H9 (cell line): ENCODE data around the gene EVPL. TPM values are rescaled to one million over a fixed set of nuclear protein-coding genes. Genes with fewer than 3 reads are reported as not detected.

ENCODE experiments used
- DNase-seq: peaks from one replicate; pipeline ENCODE4 v3.0.0-alpha.2; 2017
- H2AFZ ChIP-seq: one replicate; pipeline ENCODE4 v1.6.1; 2013; ENCODE audit warnings: mild to moderate bottlenecking, low read length, control low read depth, moderate library complexity
- H2AK5ac ChIP-seq: 2 replicates; pipeline ENCODE4 v1.6.1; 2013; ENCODE audit warnings: low read length, control low read depth, mixed read lengths; ENCODE audit not compliant: insufficient read length
- H2BK120ac ChIP-seq: one replicate; pipeline ENCODE4 v1.6.1; 2013; ENCODE audit warnings: low read depth, mild to moderate bottlenecking, low read length, control low read depth, inconsistent platforms; ENCODE audit not compliant: poor library complexity, severe bottlenecking
- H2BK12ac ChIP-seq: 2 replicates; pipeline ENCODE4 v1.6.1; 2013; ENCODE audit warnings: low read length, control low read depth, mixed read lengths, low read depth; ENCODE audit not compliant: insufficient read length
- H2BK15ac ChIP-seq: 2 replicates; pipeline ENCODE4 v1.6.1; 2013; ENCODE audit warnings: low read depth, low read length, control low read depth
- H2BK20ac ChIP-seq: one replicate; pipeline ENCODE4 v1.6.1; 2013; ENCODE audit warnings: low read depth, mild to moderate bottlenecking, low read length, control low read depth, inconsistent platforms; ENCODE audit not compliant: poor library complexity, severe bottlenecking
- H2BK5ac ChIP-seq: 2 replicates; pipeline ENCODE4 v1.6.1; 2013; ENCODE audit warnings: low read length, control low read depth, mixed read lengths; ENCODE audit not compliant: insufficient read length
- H3K14ac ChIP-seq: 2 replicates; pipeline ENCODE4 v1.6.1; 2013; ENCODE audit warnings: low read length, control low read depth; ENCODE audit not compliant: insufficient read depth
- H3K18ac ChIP-seq: 2 replicates; pipeline ENCODE4 v1.6.1; 2013; ENCODE audit warnings: low read depth, mild to moderate bottlenecking, mixed read lengths, low read length, control low read depth; ENCODE audit not compliant: insufficient read length
- H3K23ac ChIP-seq: 2 replicates; pipeline ENCODE4 v1.6.1; 2013; ENCODE audit warnings: low read length, control low read depth, mixed read lengths, low read depth; ENCODE audit not compliant: insufficient read length
- H3K23me2 ChIP-seq: 2 replicates; pipeline ENCODE4 v1.6.1; 2013; ENCODE audit warnings: low read depth, mild to moderate bottlenecking, mixed read lengths, low read length, control low read depth; ENCODE audit not compliant: insufficient read length, poor library complexity, severe bottlenecking
- H3K27ac ChIP-seq: 2 replicates; pipeline ENCODE4 v1.5.1; 2013; ENCODE audit warnings: low read length, control low read depth, mixed read lengths, low read depth; ENCODE audit not compliant: insufficient read length
- H3K27me3 ChIP-seq: 2 replicates; pipeline ENCODE4 v1.6.1; 2013; ENCODE audit warnings: low read length, control low read depth, inconsistent platforms; ENCODE audit not compliant: insufficient read depth
- H3K4ac ChIP-seq: 2 replicates; pipeline ENCODE4 v1.6.1; 2013; ENCODE audit warnings: low read depth, mild to moderate bottlenecking, control low read depth, inconsistent platforms, low read length, moderate library complexity
- H3K4me1 ChIP-seq: 2 replicates; pipeline ENCODE4 v1.6.1; 2013; ENCODE audit warnings: low read length, control low read depth, inconsistent platforms; ENCODE audit not compliant: insufficient read depth
- H3K4me2 ChIP-seq: 2 replicates; pipeline ENCODE4 v1.6.1; 2013; ENCODE audit warnings: low read length, control low read depth, mixed read lengths; ENCODE audit not compliant: insufficient read length, insufficient read depth
- H3K56ac ChIP-seq: 2 replicates; pipeline ENCODE4 v1.6.1; 2013; ENCODE audit warnings: low read depth, mild to moderate bottlenecking, mixed read lengths, low read length, control low read depth; ENCODE audit not compliant: insufficient read length
- H3K79me1 ChIP-seq: 2 replicates; pipeline ENCODE4 v1.6.1; 2013; ENCODE audit warnings: low read depth, mild to moderate bottlenecking, moderate library complexity, low read length, control low read depth, inconsistent platforms; ENCODE audit not compliant: insufficient read depth, poor library complexity, severe bottlenecking
- H3K79me2 ChIP-seq: 2 replicates; pipeline ENCODE4 v1.6.1; 2013; ENCODE audit warnings: low read length, control low read depth, inconsistent platforms; ENCODE audit not compliant: insufficient read depth
- H3K9ac ChIP-seq: 2 replicates; pipeline ENCODE4 v1.6.1; 2013; ENCODE audit warnings: low read length, control low read depth, mixed read lengths; ENCODE audit not compliant: insufficient read length; ENCODE audit errors: extremely low read depth
- H3K9me3 ChIP-seq: one replicate; pipeline ENCODE4 v1.6.1; 2013; ENCODE audit warnings: low read depth, low read length, inconsistent platforms; ENCODE audit not compliant: control insufficient read depth
- H3T11ph ChIP-seq: one replicate; pipeline ENCODE4 v1.6.1; 2013; ENCODE audit warnings: mild to moderate bottlenecking, low read length, control low read depth, inconsistent platforms
- H4K20me1 ChIP-seq: one replicate; pipeline ENCODE4 v1.6.1; 2013; ENCODE audit not compliant: control insufficient read depth, insufficient read length, insufficient read depth
- H4K5ac ChIP-seq: 2 replicates; pipeline ENCODE4 v1.6.1; 2013; ENCODE audit warnings: low read depth, mild to moderate bottlenecking, mixed read lengths, low read length, control low read depth; ENCODE audit not compliant: insufficient read length
- H4K8ac ChIP-seq: replicated peaks from 2 replicates; pipeline ENCODE4 v1.6.1; 2013; ENCODE audit warnings: low read length, control low read depth, mixed read lengths, low read depth; ENCODE audit not compliant: insufficient read length
- H4K91ac ChIP-seq: 2 replicates; pipeline ENCODE4 v1.6.1; 2013; ENCODE audit warnings: low read depth, mild to moderate bottlenecking, moderate library complexity, mixed read lengths, low read length, control low read depth; ENCODE audit not compliant: insufficient read length
- H3K27ac Mint-ChIP-seq, 3 experiments: 2 replicates in 2 of 3; 3 replicates in 1 of 3; pipeline ENCODE4 v1.8.0; 2020 to 2021; ENCODE audit warnings: mixed read lengths in 3 of 3, mild to moderate bottlenecking in 1 of 3, moderate library complexity in 1 of 3
- H3K27me3 Mint-ChIP-seq: 2 replicates; pipeline ENCODE4 v1.8.0; 2021; ENCODE audit warnings: low read depth, mild to moderate bottlenecking, moderate library complexity, mixed read lengths
- H3K36me3 Mint-ChIP-seq, 3 experiments: 2 replicates in 2 of 3; 3 replicates in 1 of 3; pipeline ENCODE4 v1.8.0; 2020 to 2021; ENCODE audit warnings: low read depth in 3 of 3, mixed read lengths in 3 of 3; ENCODE audit not compliant: insufficient read depth in 1 of 3
- H3K4me1 Mint-ChIP-seq, 2 experiments: 2 replicates each; pipeline ENCODE4 v1.8.0; 2020; ENCODE audit warnings: mixed read lengths in 2 of 2
- H3K4me3 Mint-ChIP-seq, 2 experiments: 2 replicates in 1 of 2; 3 replicates in 1 of 2; pipeline ENCODE4 v1.8.0; 2020 to 2021; ENCODE audit warnings: mild to moderate bottlenecking in 2 of 2, mixed read lengths in 2 of 2, moderate library complexity in 1 of 2
- H3K9me3 Mint-ChIP-seq, 2 experiments: 2 replicates in 1 of 2; 3 replicates in 1 of 2; pipeline ENCODE4 v1.8.0; 2020; ENCODE audit warnings: mild to moderate bottlenecking in 2 of 2, mixed read lengths in 2 of 2, moderate library complexity in 1 of 2
- CTCF ChIP-seq: fragments of 200-600 bp; sonication (generic); conservative IDR thresholded peaks from 3 replicates; pipeline ENCODE4 v1.8.0; 2021; ENCODE audit warnings: antibody characterized with exemption, mild to moderate bottlenecking
- WGBS: extraction: QIAGEN DNeasy Blood & Tissue Kit; methylation state at CpG from one replicate; pipeline ENCODE4 v1.1.7; 2013; ENCODE audit warnings: missing lambda C conversion rate, low lambda C conversion rate, mixed read lengths; ENCODE audit not compliant: insufficient read length; ENCODE audit errors: extremely low coverage; 5-methylcytosine and 5-hydroxymethylcytosine counted together
- total RNA-seq: library from RNA; stranded (reverse); gene quantifications from 2 replicates; pipeline ENCODE4 v1.2.1, GENCODE V29; 2021

The EVPL gene
- total RNA-seq, 1 experiment from 2014 or later = 0.48 TPM

- no peak overlapping the region for H2AFZ ChIP-seq
- no peaks in the 10 kb centered on the region for H4K20me1 ChIP-seq
- H2AK5ac ChIP-seq = no peak overlapping the region
- H3K27ac Mint-ChIP-seq = no peak overlapping the region; a peak in 1 of 7 replicates
- H2BK15ac ChIP-seq = no peak overlapping the region
- DNase-seq = no peak
- no peak overlapping the region for H3K56ac ChIP-seq
- no peak overlapping the region for H3T11ph ChIP-seq
- H3K4ac ChIP-seq = no peak overlapping the region
- H3K4me3 Mint-ChIP-seq = no peak overlapping the region
- no peaks in the 10 kb centered on the region for H3K4me1 ChIP-seq
- H3K79me2 ChIP-seq = no peaks in the 10 kb centered on the region
- H4K5ac ChIP-seq = no peak overlapping the region
- H3K14ac ChIP-seq = no peak overlapping the region
- no peaks in the 10 kb centered on the region for H3K23me2 ChIP-seq
- no peak overlapping the region for H3K4me2 ChIP-seq
- H2BK120ac ChIP-seq = no peak overlapping the region
- peaks cover 2 to 5% of the 10 kb centered on the region in 2 experiments for H3K4me1 Mint-ChIP-seq
- no peak overlapping the region for H2BK20ac ChIP-seq
- no peak overlapping the region for H4K8ac ChIP-seq
- H3K27ac ChIP-seq = no peak overlapping the region
- WGBS = no CpG with 5 or more reads among the region's 16 CpGs
- H3K18ac ChIP-seq = no peak overlapping the region
- no peak for TF ChIP-seq CTCF
- no peaks in the 10 kb centered on the region for H3K79me1 ChIP-seq
- H4K91ac ChIP-seq = no peak overlapping the region
- H3K27me3 Mint-ChIP-seq = peaks cover 4% of the 10 kb centered on the region
- H3K27me3 ChIP-seq = no peaks in the 10 kb centered on the region
- no peaks in the 10 kb centered on the region for H3K9me3 ChIP-seq
- H3K23ac ChIP-seq = no peak overlapping the region
- H2BK12ac ChIP-seq = no peak overlapping the region
- peaks cover 2 to 18% (median 9%) of the 10 kb centered on the region in 3 experiments; a peak in 6 of 7 replicates for H3K36me3 Mint-ChIP-seq
- H3K9ac ChIP-seq = no peak overlapping the region
- peaks cover 0 to 2% of the 10 kb centered on the region in 2 experiments; a peak in 3 of 5 replicates for H3K9me3 Mint-ChIP-seq
- no peak overlapping the region for H2BK5ac ChIP-seq
Measured at GRCh38 chr17:76007850-76008165, 19.3 kb downstream of the EVPL start.
